HG03064 (cell line): Measurements from ENCODE around the gene CCDC112.

ENCODE experiments used
- ATAC-seq: cut with Tn5 transposase; IDR thresholded peaks from one replicate; pipeline ENCODE4 v1.9.1; 2021; ENCODE audit warnings: low read depth; ENCODE audit not compliant: unreplicated experiment

CCDC112 gene

GRCh38 chr5:115319007-115319406 is 22.6 kb upstream of the CCDC112 start:
- ATAC-seq: no peak

GRCh38 chr5:115317736-115318135 is 21.3 kb upstream of the CCDC112 start:
- no peak for ATAC-seq

- ATAC-seq: no peak
Measured at GRCh38 chr5:115317320-115317719, 20.9 kb upstream of the CCDC112 start.

GRCh38 chr5:115313632-115314031 is 17.2 kb upstream of the CCDC112 start:
- ATAC-seq: no peak

GRCh38 chr5:115313052-115313451 is 16.6 kb upstream of the CCDC112 start:
- ATAC-seq: no peak

- no peak for ATAC-seq
Measured at GRCh38 chr5:115309751-115310370, 13.4 kb upstream of the CCDC112 start.

GRCh38 chr5:115308815-115309214 is 12.4 kb upstream of the CCDC112 start:
- ATAC-seq: no peak

- no peak for ATAC-seq
Measured at GRCh38 chr5:115306011-115306536, 9.6 kb upstream of the CCDC112 start.

- no peak for ATAC-seq
Measured at GRCh38 chr5:115304496-115304895, 8.0 kb upstream of the CCDC112 start.

- ATAC-seq: no peak
Measured at GRCh38 chr5:115298811-115299210, 2.4 kb upstream of the CCDC112 start.

GRCh38 chr5:115297031-115297430 is 577 bp upstream of the CCDC112 start:
- ATAC-seq: no peak

GRCh38 chr5:115295777-115296123 is 704 bp downstream of the CCDC112 start:
- ATAC-seq: no peak

- ATAC-seq: no peak
Measured at GRCh38 chr5:115291397-115291796, 5.1 kb downstream of the CCDC112 start.

- no peak for ATAC-seq
Measured at GRCh38 chr5:115289104-115289503, 7.3 kb downstream of the CCDC112 start.

- no peak for ATAC-seq
Measured at GRCh38 chr5:115284021-115284420, 12.4 kb downstream of the CCDC112 start.

GRCh38 chr5:115282131-115282530 is 14.3 kb downstream of the CCDC112 start:
- ATAC-seq: no peak

- no peak for ATAC-seq
Measured at GRCh38 chr5:115274584-115274983, 21.9 kb downstream of the CCDC112 start.

- ATAC-seq: no peak
Measured at GRCh38 chr5:115272297-115272958, 24.0 kb downstream of the CCDC112 start.

GRCh38 chr5:115271295-115272050 is 25.0 kb downstream of the CCDC112 start:
- ATAC-seq: no peak

GRCh38 chr5:115267617-115268016 is 28.8 kb downstream of the CCDC112 start:
- no peak for ATAC-seq

- no peak for ATAC-seq
Measured at GRCh38 chr5:115265220-115265619, 31.2 kb downstream of the CCDC112 start.

GRCh38 chr5:115264786-115265185 is 31.7 kb downstream of the CCDC112 start:
- no peak for ATAC-seq
